Stimulated activated CD8-positive, alpha-beta memory T cell treated with anti-CD3 and anti-CD28 coated beads, Interleukin-7, amount 100 ng/mL, for 48 hours (primary cell): ENCODE measurements around the gene SYT7.

Source experiments
- DNase-seq, 2 donors: peaks; one replicate each; pipeline ENCODE4 v3.0.0-alpha.2; 2020; ENCODE audit warnings: low read depth in 1 of 2; ENCODE audit errors: extremely low read depth in 1 of 2

Gene SYT7

GRCh38 chr11:61522881-61523280 is 58.0 kb downstream of the SYT7 start:
- DNase-seq, result no peak

GRCh38 chr11:61518032-61518795 is 62.7 kb downstream of the SYT7 start:
- no peak for DNase-seq

GRCh38 chr11:61516675-61517572 is 64.0 kb downstream of the SYT7 start:
- DNase-seq, result peak; percentile 15 to 23

GRCh38 chr11:61516191-61516590 is 64.7 kb downstream of the SYT7 start:
- no peak for DNase-seq

GRCh38 chr11:61515686-61516085 is 65.2 kb downstream of the SYT7 start:
- no peak for DNase-seq

GRCh38 chr11:61514050-61514917 is 66.6 kb downstream of the SYT7 start:
- no peak for DNase-seq

GRCh38 chr11:61513143-61513765 is 67.6 kb downstream of the SYT7 start:
- DNase-seq, result no peak

- no peak for DNase-seq
Measured at GRCh38 chr11:61512435-61512834, 68.4 kb downstream of the SYT7 start.

- DNase-seq, result no peak
Measured at GRCh38 chr11:61511383-61511782, 69.5 kb downstream of the SYT7 start.

- no peak for DNase-seq
Measured at GRCh38 chr11:61510974-61511373, 69.9 kb downstream of the SYT7 start.

- DNase-seq, result no peak
Measured at GRCh38 chr11:61510166-61510919, 70.5 kb downstream of the SYT7 start.

GRCh38 chr11:61509043-61510029 is 71.5 kb downstream of the SYT7 start:
- peak; percentile 55 to 59 for DNase-seq

- peak in 1 of 2 donors; percentile 25 for DNase-seq
Measured at GRCh38 chr11:61507962-61508861, 72.7 kb downstream of the SYT7 start, which contains the start of gene LRRC10B. Gene LRRC10B (plus strand): TSS chr11:61508749. CDS start chr11:61508999, 250 bp downstream.

GRCh38 chr11:61507012-61507768 is 73.7 kb downstream of the SYT7 start:
- no peak for DNase-seq

- no peak for DNase-seq
Measured at GRCh38 chr11:61505640-61506155, 75.2 kb downstream of the SYT7 start.

GRCh38 chr11:61505106-61505505 is 75.8 kb downstream of the SYT7 start:
- no peak for DNase-seq
